Suppressor macrophage treated with lipopolysaccharide for 1 hour (primary cell): ENCODE data around the gene ACTG1.

Experiments
- DNase-seq, 3 donors: peaks; one replicate each; pipeline ENCODE4 v3.0.0-alpha.2; 2020 to 2022

ACTG1 gene

GRCh38 chr17:81492706-81493105, 19.9 kb downstream of the ACTG1 start:
- no peak for DNase-seq

GRCh38 chr17:81492202-81492601, 20.4 kb downstream of the ACTG1 start:
- DNase-seq = no peak

- no peak for DNase-seq
These were observed 20.8 kb downstream of the ACTG1 start for GRCh38 chr17:81491761-81492160.

- DNase-seq = no peak
These were observed 21.4 kb downstream of the ACTG1 start for GRCh38 chr17:81491181-81491581.

- DNase-seq = no peak
These were observed 22.3 kb downstream of the ACTG1 start for GRCh38 chr17:81489998-81490992.

- no peak for DNase-seq
These were observed 23.3 kb downstream of the ACTG1 start for GRCh38 chr17:81489012-81489997.

- no peak for DNase-seq
These were observed 24.2 kb downstream of the ACTG1 start for GRCh38 chr17:81488276-81488860.

- DNase-seq = peak; percentile 79 to 95 (median 92)
These were observed 24.9 kb downstream of the ACTG1 start for GRCh38 chr17:81487487-81488275.

GRCh38 chr17:81487089-81487486, 25.5 kb downstream of the ACTG1 start:
- no peak for DNase-seq

- DNase-seq = peak; percentile 50 to 64 (median 57)
These were observed 26.3 kb downstream of the ACTG1 start for GRCh38 chr17:81486199-81486810.

- peak; percentile 84 to 93 (median 91) for DNase-seq
These were observed 28.2 kb downstream of the ACTG1 start for GRCh38 chr17:81484195-81484979.

GRCh38 chr17:81483862-81484194, 28.8 kb downstream of the ACTG1 start:
- no peak for DNase-seq

GRCh38 chr17:81483085-81483861, 29.3 kb downstream of the ACTG1 start:
- peak; percentile 77 to 88 (median 78) for DNase-seq

GRCh38 chr17:81482673-81483072, 29.9 kb downstream of the ACTG1 start:
- no peak for DNase-seq

- no peak for DNase-seq
These were observed 30.6 kb downstream of the ACTG1 start for GRCh38 chr17:81481815-81482505.

GRCh38 chr17:81481073-81481799, 31.4 kb downstream of the ACTG1 start:
- peak; percentile 71 to 93 (median 78) for DNase-seq

GRCh38 chr17:81480140-81481072, 32.2 kb downstream of the ACTG1 start:
- DNase-seq = no peak
